LoVo (cell line): ENCODE results near the gene GPR137C.

ENCODE experiments used
- DNase-seq: peaks from one replicate; pipeline ENCODE4 v3.0.0-alpha.2; 2016; ENCODE audit warnings: low spot score

GPR137C gene

DNA sequence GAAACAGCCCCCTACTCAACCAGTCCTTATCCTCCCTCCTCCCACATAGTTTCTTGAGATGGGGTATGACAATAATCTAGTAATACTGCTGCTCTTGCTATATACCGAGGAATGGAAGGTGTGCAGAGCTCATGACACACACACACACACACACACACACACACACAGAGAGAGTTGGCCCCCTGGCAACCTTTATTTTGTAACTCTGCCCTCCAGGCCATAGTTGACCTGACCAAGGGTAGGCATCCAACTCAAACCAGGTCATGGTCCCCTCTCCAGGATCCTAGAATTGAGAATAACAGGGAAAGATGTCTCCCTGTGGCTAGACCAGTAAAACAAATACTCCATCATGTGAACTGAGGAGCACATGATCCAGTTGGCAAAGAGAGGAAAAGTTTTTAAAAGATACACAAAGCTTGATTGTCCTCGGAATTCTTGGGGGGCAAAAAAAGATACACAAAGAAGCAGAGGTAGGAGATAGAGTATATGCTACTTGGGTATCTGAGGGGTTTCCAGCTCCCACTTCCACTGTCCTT, 131.4 kb downstream of the GPR137C start:
- no peak for DNase-seq

DNA sequence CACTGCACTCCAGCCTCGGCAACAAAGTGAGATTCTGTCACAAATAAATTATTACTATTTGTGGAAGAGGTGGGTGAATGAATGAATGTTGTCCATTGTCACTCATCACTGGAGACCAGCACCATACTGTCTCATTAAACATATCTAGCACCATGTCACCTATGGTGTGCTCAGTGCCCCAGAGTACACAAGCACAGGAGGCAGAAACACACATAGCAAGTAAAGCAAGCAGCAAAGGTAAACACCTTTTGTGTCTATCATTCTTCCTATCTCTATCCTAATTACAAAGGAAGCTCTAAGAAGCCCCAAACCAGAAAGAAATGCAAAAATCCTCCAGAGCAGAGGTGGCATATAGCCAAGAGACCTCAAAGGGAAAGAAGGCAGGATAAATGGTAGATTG, 133.5 kb downstream of the GPR137C start:
- DNase-seq = no peak
